H9 (cell line): Measurements from ENCODE around the gene TSHZ1. TPM values are rescaled to one million over a fixed set of nuclear protein-coding genes. Genes with fewer than 3 reads are reported as not detected.

Experiments used
- DNase-seq: peaks from one replicate; pipeline ENCODE4 v3.0.0-alpha.2; 2017
- H2AFZ ChIP-seq: one replicate; pipeline ENCODE4 v1.6.1; 2013; ENCODE audit warnings: mild to moderate bottlenecking, low read length, control low read depth, moderate library complexity
- H2AK5ac ChIP-seq: 2 replicates; pipeline ENCODE4 v1.6.1; 2013; ENCODE audit warnings: low read length, control low read depth, mixed read lengths; ENCODE audit not compliant: insufficient read length
- H2BK120ac ChIP-seq: one replicate; pipeline ENCODE4 v1.6.1; 2013; ENCODE audit warnings: low read depth, mild to moderate bottlenecking, low read length, control low read depth, inconsistent platforms; ENCODE audit not compliant: poor library complexity, severe bottlenecking
- H2BK12ac ChIP-seq: 2 replicates; pipeline ENCODE4 v1.6.1; 2013; ENCODE audit warnings: low read length, control low read depth, mixed read lengths, low read depth; ENCODE audit not compliant: insufficient read length
- H2BK15ac ChIP-seq: 2 replicates; pipeline ENCODE4 v1.6.1; 2013; ENCODE audit warnings: low read depth, low read length, control low read depth
- H2BK20ac ChIP-seq: one replicate; pipeline ENCODE4 v1.6.1; 2013; ENCODE audit warnings: low read depth, mild to moderate bottlenecking, low read length, control low read depth, inconsistent platforms; ENCODE audit not compliant: poor library complexity, severe bottlenecking
- H2BK5ac ChIP-seq: 2 replicates; pipeline ENCODE4 v1.6.1; 2013; ENCODE audit warnings: low read length, control low read depth, mixed read lengths; ENCODE audit not compliant: insufficient read length
- H3K14ac ChIP-seq: 2 replicates; pipeline ENCODE4 v1.6.1; 2013; ENCODE audit warnings: low read length, control low read depth; ENCODE audit not compliant: insufficient read depth
- H3K18ac ChIP-seq: 2 replicates; pipeline ENCODE4 v1.6.1; 2013; ENCODE audit warnings: low read depth, mild to moderate bottlenecking, mixed read lengths, low read length, control low read depth; ENCODE audit not compliant: insufficient read length
- H3K23ac ChIP-seq: 2 replicates; pipeline ENCODE4 v1.6.1; 2013; ENCODE audit warnings: low read length, control low read depth, mixed read lengths, low read depth; ENCODE audit not compliant: insufficient read length
- H3K23me2 ChIP-seq: 2 replicates; pipeline ENCODE4 v1.6.1; 2013; ENCODE audit warnings: low read depth, mild to moderate bottlenecking, mixed read lengths, low read length, control low read depth; ENCODE audit not compliant: insufficient read length, poor library complexity, severe bottlenecking
- H3K27ac ChIP-seq: 2 replicates; pipeline ENCODE4 v1.5.1; 2013; ENCODE audit warnings: low read length, control low read depth, mixed read lengths, low read depth; ENCODE audit not compliant: insufficient read length
- H3K27me3 ChIP-seq: 2 replicates; pipeline ENCODE4 v1.6.1; 2013; ENCODE audit warnings: low read length, control low read depth, inconsistent platforms; ENCODE audit not compliant: insufficient read depth
- H3K4ac ChIP-seq: 2 replicates; pipeline ENCODE4 v1.6.1; 2013; ENCODE audit warnings: low read depth, mild to moderate bottlenecking, control low read depth, inconsistent platforms, low read length, moderate library complexity
- H3K4me1 ChIP-seq: 2 replicates; pipeline ENCODE4 v1.6.1; 2013; ENCODE audit warnings: low read length, control low read depth, inconsistent platforms; ENCODE audit not compliant: insufficient read depth
- H3K4me2 ChIP-seq: 2 replicates; pipeline ENCODE4 v1.6.1; 2013; ENCODE audit warnings: low read length, control low read depth, mixed read lengths; ENCODE audit not compliant: insufficient read length, insufficient read depth
- H3K56ac ChIP-seq: 2 replicates; pipeline ENCODE4 v1.6.1; 2013; ENCODE audit warnings: low read depth, mild to moderate bottlenecking, mixed read lengths, low read length, control low read depth; ENCODE audit not compliant: insufficient read length
- H3K79me1 ChIP-seq: 2 replicates; pipeline ENCODE4 v1.6.1; 2013; ENCODE audit warnings: low read depth, mild to moderate bottlenecking, moderate library complexity, low read length, control low read depth, inconsistent platforms; ENCODE audit not compliant: insufficient read depth, poor library complexity, severe bottlenecking
- H3K79me2 ChIP-seq: 2 replicates; pipeline ENCODE4 v1.6.1; 2013; ENCODE audit warnings: low read length, control low read depth, inconsistent platforms; ENCODE audit not compliant: insufficient read depth
- H3K9ac ChIP-seq: 2 replicates; pipeline ENCODE4 v1.6.1; 2013; ENCODE audit warnings: low read length, control low read depth, mixed read lengths; ENCODE audit not compliant: insufficient read length; ENCODE audit errors: extremely low read depth
- H3K9me3 ChIP-seq: one replicate; pipeline ENCODE4 v1.6.1; 2013; ENCODE audit warnings: low read depth, low read length, inconsistent platforms; ENCODE audit not compliant: control insufficient read depth
- H3T11ph ChIP-seq: one replicate; pipeline ENCODE4 v1.6.1; 2013; ENCODE audit warnings: mild to moderate bottlenecking, low read length, control low read depth, inconsistent platforms
- H4K20me1 ChIP-seq: one replicate; pipeline ENCODE4 v1.6.1; 2013; ENCODE audit not compliant: control insufficient read depth, insufficient read length, insufficient read depth
- H4K5ac ChIP-seq: 2 replicates; pipeline ENCODE4 v1.6.1; 2013; ENCODE audit warnings: low read depth, mild to moderate bottlenecking, mixed read lengths, low read length, control low read depth; ENCODE audit not compliant: insufficient read length
- H4K8ac ChIP-seq: replicated peaks from 2 replicates; pipeline ENCODE4 v1.6.1; 2013; ENCODE audit warnings: low read length, control low read depth, mixed read lengths, low read depth; ENCODE audit not compliant: insufficient read length
- H4K91ac ChIP-seq: 2 replicates; pipeline ENCODE4 v1.6.1; 2013; ENCODE audit warnings: low read depth, mild to moderate bottlenecking, moderate library complexity, mixed read lengths, low read length, control low read depth; ENCODE audit not compliant: insufficient read length
- H3K27ac Mint-ChIP-seq, 3 experiments: 2 replicates in 2 of 3; 3 replicates in 1 of 3; pipeline ENCODE4 v1.8.0; 2020 to 2021; ENCODE audit warnings: mixed read lengths in 3 of 3, mild to moderate bottlenecking in 1 of 3, moderate library complexity in 1 of 3
- H3K27me3 Mint-ChIP-seq: 2 replicates; pipeline ENCODE4 v1.8.0; 2021; ENCODE audit warnings: low read depth, mild to moderate bottlenecking, moderate library complexity, mixed read lengths
- H3K36me3 Mint-ChIP-seq, 3 experiments: 2 replicates in 2 of 3; 3 replicates in 1 of 3; pipeline ENCODE4 v1.8.0; 2020 to 2021; ENCODE audit warnings: low read depth in 3 of 3, mixed read lengths in 3 of 3; ENCODE audit not compliant: insufficient read depth in 1 of 3
- H3K4me1 Mint-ChIP-seq, 2 experiments: 2 replicates each; pipeline ENCODE4 v1.8.0; 2020; ENCODE audit warnings: mixed read lengths in 2 of 2
- H3K4me3 Mint-ChIP-seq, 2 experiments: 2 replicates in 1 of 2; 3 replicates in 1 of 2; pipeline ENCODE4 v1.8.0; 2020 to 2021; ENCODE audit warnings: mild to moderate bottlenecking in 2 of 2, mixed read lengths in 2 of 2, moderate library complexity in 1 of 2
- H3K9me3 Mint-ChIP-seq, 2 experiments: 2 replicates in 1 of 2; 3 replicates in 1 of 2; pipeline ENCODE4 v1.8.0; 2020; ENCODE audit warnings: mild to moderate bottlenecking in 2 of 2, mixed read lengths in 2 of 2, moderate library complexity in 1 of 2
- CTCF ChIP-seq: fragments of 200-600 bp; sonication (generic); conservative IDR thresholded peaks from 3 replicates; pipeline ENCODE4 v1.8.0; 2021; ENCODE audit warnings: antibody characterized with exemption, mild to moderate bottlenecking
- WGBS: extraction: QIAGEN DNeasy Blood & Tissue Kit; methylation state at CpG from one replicate; pipeline ENCODE4 v1.1.7; 2013; ENCODE audit warnings: missing lambda C conversion rate, low lambda C conversion rate, mixed read lengths; ENCODE audit not compliant: insufficient read length; ENCODE audit errors: extremely low coverage; 5-methylcytosine and 5-hydroxymethylcytosine counted together
- total RNA-seq: library from RNA; stranded (reverse); gene quantifications from 2 replicates; pipeline ENCODE4 v1.2.1, GENCODE V29; 2021

Gene TSHZ1
- total RNA-seq, 1 experiment from 2014 or later, result 0.15 TPM

- H2BK120ac ChIP-seq, result no peak overlapping the region
- no peak overlapping the region for H4K5ac ChIP-seq
- H3K56ac ChIP-seq, result no peak overlapping the region
- H2AK5ac ChIP-seq, result no peak overlapping the region
- H2BK20ac ChIP-seq, result no peak overlapping the region
- H3K4me2 ChIP-seq, result no peak overlapping the region
- TF ChIP-seq CTCF, result no peak
- H4K91ac ChIP-seq, result no peak overlapping the region
- no peak for DNase-seq
- H3K14ac ChIP-seq, result no peak overlapping the region
- no peaks in the 10 kb centered on the region for H3K4me1 ChIP-seq
- no peak overlapping the region for H3K27ac ChIP-seq
- no peaks in the 10 kb centered on the region for H3K79me2 ChIP-seq
- WGBS, result no CpG with 5 or more reads among the region's 14 CpGs
- H3K23me2 ChIP-seq, result no peaks in the 10 kb centered on the region
- H3K4ac ChIP-seq, result no peak overlapping the region
- H4K8ac ChIP-seq, result no peak overlapping the region
- H3K18ac ChIP-seq, result no peak overlapping the region
- Mint-ChIP-seq H3K27ac (no peak overlapping the region), H3K27me3 (peaks cover 2% of the 10 kb centered on the region), H3K4me1 (peaks cover 4 to 8% of the 10 kb centered on the region in 2 experiments), H3K4me3 (no peak overlapping the region), H3K9me3 (no peaks in the 10 kb centered on the region; a peak in 1 of 5 replicates), H3K36me3 (no peaks in the 10 kb centered on the region; a peak in 2 of 7 replicates)
- H2BK15ac ChIP-seq, result no peak overlapping the region
- H3K27me3 ChIP-seq, result no peaks in the 10 kb centered on the region
- H3K79me1 ChIP-seq, result no peaks in the 10 kb centered on the region
- H2BK12ac ChIP-seq, result no peak overlapping the region
- no peak overlapping the region for H2BK5ac ChIP-seq
- no peak overlapping the region for H3K23ac ChIP-seq
- H3T11ph ChIP-seq, result no peak overlapping the region
- H2AFZ ChIP-seq, result no peak overlapping the region
- no peaks in the 10 kb centered on the region for H3K9me3 ChIP-seq
- H4K20me1 ChIP-seq, result no peaks in the 10 kb centered on the region
- no peak overlapping the region for H3K9ac ChIP-seq
Observed at GRCh38 chr18:75183973-75184493, 26.6 kb upstream of the TSHZ1 start.
